A673 (cell line): ENCODE data around the gene CPNE5.

Experiments used
- EZH2 ChIP-seq: fragments of 200-600 bp; sonication (generic); IDR thresholded peaks from 2 replicates; pipeline ENCODE4 v1.6.1; 2017; ENCODE audit warnings: borderline replicate concordance, low read depth, mild to moderate bottlenecking, mixed read lengths, antibody characterized with exemption, low read length; ENCODE audit not compliant: poor library complexity, severe bottlenecking
- TF ChIP-seq, protein P1 (sequence below): fragments of 300-800, 200-600 bp; sonication (generic); conservative IDR thresholded peaks from 2 replicates; pipeline ENCODE4 v1.5.1; 2017; ENCODE audit warnings: low read depth, mild to moderate bottlenecking, antibody characterized with exemption, low read length, moderate library complexity, mixed read lengths

DNA sequence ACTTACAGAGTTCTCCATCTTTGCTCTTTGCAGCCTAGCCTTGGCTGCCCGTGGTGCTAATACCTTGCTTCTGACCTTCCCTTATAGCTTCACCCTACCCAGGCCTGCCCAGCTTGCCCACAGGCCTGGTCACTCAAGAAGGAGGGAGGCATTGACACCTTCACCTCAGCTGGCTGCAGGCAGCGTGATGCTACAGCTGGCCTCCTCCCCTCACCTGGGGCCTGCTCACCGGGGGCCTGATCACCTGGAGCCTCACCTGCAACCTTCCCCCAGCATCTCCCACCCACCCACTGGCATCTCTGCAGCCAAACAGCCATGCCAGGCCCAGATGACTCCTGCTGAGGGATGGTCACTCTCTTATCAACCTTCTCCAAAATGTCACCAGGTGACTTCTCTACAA lies 40.4 kb downstream of the CPNE5 start:
- TF ChIP-seq, protein P1, sequence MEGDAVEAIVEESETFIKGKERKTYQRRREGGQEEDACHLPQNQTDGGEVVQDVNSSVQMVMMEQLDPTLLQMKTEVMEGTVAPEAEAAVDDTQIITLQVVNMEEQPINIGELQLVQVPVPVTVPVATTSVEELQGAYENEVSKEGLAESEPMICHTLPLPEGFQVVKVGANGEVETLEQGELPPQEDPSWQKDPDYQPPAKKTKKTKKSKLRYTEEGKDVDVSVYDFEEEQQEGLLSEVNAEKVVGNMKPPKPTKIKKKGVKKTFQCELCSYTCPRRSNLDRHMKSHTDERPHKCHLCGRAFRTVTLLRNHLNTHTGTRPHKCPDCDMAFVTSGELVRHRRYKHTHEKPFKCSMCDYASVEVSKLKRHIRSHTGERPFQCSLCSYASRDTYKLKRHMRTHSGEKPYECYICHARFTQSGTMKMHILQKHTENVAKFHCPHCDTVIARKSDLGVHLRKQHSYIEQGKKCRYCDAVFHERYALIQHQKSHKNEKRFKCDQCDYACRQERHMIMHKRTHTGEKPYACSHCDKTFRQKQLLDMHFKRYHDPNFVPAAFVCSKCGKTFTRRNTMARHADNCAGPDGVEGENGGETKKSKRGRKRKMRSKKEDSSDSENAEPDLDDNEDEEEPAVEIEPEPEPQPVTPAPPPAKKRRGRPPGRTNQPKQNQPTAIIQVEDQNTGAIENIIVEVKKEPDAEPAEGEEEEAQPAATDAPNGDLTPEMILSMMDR = no peak
- TF ChIP-seq EZH2 = no peak
